GM10847 (cell line): ENCODE results near the gene MRPL44.

Source experiments
- POLR2A ChIP-seq: IDR thresholded peaks from 2 replicates; pipeline ENCODE4 v1.6.1; 2011; ENCODE audit not compliant: insufficient read length; ENCODE audit errors: extremely low read depth

MRPL44 gene

GRCh38 chr2:224009605-224010315 is 52.5 kb downstream of the MRPL44 start:
- no peak for TF ChIP-seq POLR2A

- TF ChIP-seq POLR2A = no peak
Observed at GRCh38 chr2:224011837-224012236, 54.6 kb downstream of the MRPL44 start.

GRCh38 chr2:224014336-224014735 is 57.1 kb downstream of the MRPL44 start:
- TF ChIP-seq POLR2A = no peak

GRCh38 chr2:224016963-224017362 is 59.7 kb downstream of the MRPL44 start:
- TF ChIP-seq POLR2A = no peak
